HG03457 (cell line): ENCODE data around the gene KRT25.
"Not testable (repeated sequence)": the region's sequence is repeated elsewhere in the genome, so short reads cannot be mapped to it uniquely, and the experiment has no call there.

Experiments used
- ATAC-seq: cut with Tn5 transposase; IDR thresholded peaks from one replicate; pipeline ENCODE4 v1.9.1; 2021; ENCODE audit warnings: moderate number of reproducible peaks; ENCODE audit not compliant: unreplicated experiment

KRT25 gene

DNA sequence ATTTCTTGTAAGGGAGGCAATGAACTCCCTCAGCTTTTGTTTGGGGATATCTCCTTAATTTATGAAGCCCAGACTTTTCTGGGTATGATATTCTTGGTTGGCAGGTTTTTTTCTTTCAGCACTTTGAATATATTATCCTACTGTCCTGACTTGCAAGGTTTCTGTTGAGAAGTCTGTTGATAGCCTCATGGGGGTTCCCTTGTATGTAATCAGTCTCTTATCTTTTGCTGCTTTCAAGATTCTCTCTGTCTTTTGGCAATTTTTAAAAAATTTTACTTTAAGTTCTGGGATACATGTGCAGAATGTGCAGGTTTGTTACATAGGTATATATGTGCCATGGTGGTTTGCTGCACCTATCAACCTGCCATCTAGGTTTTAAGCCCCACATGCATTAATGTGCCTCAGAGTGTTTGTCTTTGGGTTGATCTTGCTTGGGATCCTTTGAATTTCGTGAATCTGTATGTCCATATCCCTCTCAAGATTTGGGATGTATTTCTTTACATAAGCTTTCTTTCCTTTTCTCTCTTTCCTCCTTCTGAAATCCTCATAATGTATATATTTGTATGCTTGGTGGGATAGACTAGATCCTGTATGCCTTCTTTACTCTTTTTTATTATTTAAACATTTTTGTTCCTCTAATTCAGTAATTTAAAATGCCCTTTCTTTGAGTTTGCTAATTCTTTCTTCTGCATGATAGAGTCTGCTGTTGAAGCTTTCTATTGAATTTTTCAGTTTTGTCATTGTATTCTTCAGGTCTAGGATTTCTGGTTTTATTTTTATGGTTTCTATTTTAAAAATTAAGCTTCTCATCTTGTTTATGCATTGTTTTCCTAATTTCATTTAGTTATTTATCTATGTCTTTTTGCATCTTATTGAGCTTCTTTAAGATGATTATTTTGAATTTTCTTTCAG, 5.2 kb upstream of the KRT25 start:
- ATAC-seq: no peak

DNA sequence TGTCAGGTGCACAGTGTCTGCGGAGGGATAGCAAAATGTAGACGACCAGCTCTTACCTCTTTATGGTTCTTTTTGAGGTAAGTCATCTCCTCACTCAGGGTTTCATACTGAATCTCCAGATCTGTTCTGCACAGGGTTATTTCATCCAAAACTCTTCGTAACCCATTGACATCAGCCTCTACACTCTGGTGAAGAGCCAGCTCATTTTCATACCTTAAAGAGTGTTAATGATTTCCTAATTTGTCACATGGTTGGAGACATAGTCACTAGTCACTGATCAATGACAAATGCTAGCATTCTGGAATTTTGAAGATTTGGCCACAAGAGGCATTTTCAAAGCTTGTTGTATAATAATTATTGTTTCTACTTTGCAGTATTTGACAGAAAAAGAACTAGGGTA, 1.3 kb downstream of the KRT25 start:
- ATAC-seq: no peak

DNA sequence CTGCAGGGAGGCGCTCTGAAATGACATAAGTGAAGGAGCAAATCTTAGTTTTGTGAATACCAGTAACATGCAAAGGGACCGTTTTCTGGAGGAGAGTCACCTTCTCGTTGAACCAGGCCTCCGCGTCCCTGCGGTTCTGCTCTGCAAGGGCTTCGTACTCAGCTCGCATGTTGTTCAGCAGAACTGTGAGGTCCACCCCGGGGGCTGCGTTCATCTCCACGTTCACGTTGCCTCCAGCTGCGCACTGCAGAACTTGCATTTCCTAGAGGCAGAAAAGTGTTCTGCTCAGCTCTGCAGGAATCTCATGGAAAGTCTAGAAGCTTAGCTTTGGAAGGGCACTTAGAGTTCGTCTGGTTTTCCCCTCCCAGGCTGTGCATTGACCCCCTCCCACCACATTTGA, 4.1 kb downstream of the KRT25 start:
- ATAC-seq: no peak

GRCh38 chr17:40750391-40750790, 4.7 kb downstream of the KRT25 start:
- ATAC-seq: no peak

DNA sequence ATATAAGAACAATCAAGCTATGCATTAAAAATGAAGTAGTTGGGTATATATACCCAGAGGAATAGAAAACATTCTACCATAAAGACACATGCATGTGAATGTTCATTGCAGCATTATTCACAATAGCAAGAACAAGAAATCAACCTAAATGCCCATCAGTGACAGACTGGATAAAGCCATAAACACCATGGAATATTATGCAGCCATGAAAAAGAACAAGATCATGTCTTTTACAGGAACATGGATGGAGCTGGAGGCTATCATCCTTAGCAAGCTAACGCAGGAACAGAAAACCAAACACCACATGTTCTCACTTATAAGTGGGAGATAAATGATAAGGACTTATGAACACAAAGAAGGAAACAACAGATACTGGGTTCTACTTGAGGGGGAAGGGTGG, 6.5 kb downstream of the KRT25 start:
- ATAC-seq: not testable (repeated sequence)

DNA sequence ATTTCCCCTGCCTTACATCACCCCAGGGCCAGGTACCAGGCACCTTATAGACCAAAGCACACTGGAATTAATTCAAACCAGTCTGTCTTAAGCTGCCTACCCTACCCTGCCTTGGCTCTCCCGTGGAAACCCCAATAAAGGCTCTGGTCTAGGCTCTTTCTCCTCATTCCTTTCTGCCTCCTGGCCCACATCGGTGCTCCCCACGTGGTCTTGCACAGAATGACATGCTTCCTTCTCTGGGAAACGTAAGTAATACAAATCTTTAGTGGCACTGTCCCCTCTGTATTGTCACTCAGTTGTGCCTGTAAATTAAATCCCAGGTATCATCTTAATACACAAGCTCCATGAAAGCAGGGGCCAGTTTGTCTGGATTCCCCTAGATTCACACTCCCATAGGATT, 16.6 kb downstream of the KRT25 start:
- no peak for ATAC-seq

- no peak for ATAC-seq
Observed at GRCh38 chr17:40735016-40735415, 20.1 kb downstream of the KRT25 start.

DNA sequence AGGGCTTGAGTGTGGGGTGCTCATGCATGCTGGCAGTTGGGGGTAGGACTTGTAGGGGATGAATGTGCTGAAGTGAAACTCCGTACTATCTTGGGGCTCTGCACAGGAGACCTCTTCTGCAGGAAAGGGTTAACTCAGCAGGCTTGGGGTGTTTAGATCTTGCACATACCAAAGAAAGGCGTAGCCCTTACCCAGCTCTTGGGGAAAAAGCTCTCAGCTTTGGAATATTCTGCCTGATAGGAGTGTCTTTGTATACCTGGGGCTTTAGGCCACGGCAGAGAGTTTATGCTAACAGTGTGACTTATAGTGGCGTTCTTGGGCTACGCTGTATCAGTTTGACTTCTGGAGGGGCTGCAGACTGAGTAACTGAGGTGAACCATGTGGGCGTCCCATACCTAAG, 21.1 kb downstream of the KRT25 start:
- no peak for ATAC-seq

DNA sequence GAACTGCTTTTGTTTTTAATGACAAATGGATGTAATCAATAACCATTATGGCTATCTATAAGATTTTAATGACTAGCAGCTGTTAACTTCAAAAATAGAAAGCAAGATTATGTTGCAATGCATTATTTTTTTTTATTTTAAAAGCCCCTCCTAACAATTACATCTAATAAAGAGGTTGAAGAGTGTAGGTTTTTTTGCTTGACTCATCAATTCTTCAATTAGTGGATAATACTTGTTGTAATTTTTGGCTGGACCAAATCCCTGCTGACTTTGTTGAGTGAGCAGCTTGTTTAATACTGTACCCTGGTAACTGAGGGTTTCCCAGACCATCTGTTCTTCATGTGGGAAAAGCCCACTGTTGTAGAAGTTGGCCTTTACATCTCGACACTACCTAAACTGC, 24.2 kb downstream of the KRT25 start:
- no peak for ATAC-seq

DNA sequence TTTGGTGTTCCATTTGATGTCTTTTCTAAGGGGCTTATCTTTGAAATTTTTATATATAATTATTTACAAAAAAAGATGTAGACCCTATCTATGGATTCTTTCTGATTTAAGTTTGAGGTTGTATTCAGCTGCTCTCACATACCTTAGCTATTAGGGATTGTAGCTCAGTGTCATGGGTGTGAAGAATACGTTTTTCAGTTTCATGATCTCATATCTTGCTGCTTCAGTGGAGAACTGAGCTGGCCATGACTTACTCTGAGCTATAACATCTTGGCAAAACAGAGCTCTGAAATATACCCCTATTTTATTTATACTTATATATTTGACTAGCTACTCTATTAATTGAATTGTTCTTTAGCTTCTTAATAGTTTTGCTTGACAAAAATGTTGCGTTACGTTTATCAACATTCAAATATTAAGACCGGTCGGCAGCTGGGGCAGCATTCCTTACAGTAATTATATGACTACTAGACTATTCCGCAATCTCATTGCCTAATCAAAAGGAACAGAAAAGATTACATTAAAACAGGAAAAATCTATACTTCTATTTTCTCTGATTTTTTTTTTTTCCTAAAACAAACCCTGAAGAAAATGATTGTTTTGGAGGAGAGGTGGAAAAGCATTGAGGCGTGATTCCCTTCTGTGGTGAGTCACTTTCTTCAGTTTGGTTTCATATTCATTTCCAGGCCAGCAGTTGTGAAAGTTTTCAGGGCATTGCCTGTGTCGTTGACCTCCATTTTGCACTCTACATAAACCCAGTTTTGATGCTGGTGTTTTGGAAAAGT, 27.5 kb downstream of the KRT25 start:
- ATAC-seq: no peak

GRCh38 chr17:40726919-40727318, 28.2 kb downstream of the KRT25 start:
- no peak for ATAC-seq

- ATAC-seq: no peak
Observed at GRCh38 chr17:40724656-40725055, 30.5 kb downstream of the KRT25 start.

GRCh38 chr17:40722241-40722640, 32.9 kb downstream of the KRT25 start:
- ATAC-seq: no peak

GRCh38 chr17:40720899-40721298, 34.2 kb downstream of the KRT25 start:
- no peak for ATAC-seq

DNA sequence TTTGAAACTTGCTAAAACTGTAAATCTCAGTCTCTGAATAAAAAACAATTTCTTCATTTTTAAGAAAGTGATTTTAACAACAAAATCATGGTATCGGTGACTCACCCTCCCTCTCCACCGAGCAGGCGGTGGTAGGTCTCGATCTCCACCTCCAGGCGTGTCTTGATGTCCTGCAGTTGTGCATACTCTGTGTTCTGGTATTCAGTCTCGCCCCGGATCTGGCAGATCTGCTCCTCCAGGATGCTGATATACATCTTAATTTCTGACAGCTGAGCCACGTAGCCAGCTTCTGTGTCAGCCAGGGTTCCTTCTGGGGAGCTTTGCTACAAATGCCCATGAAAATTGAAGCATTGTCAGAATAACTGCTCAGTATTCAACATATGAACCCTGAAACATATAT, 36.2 kb downstream of the KRT25 start:
- no peak for ATAC-seq

- ATAC-seq: no peak
Observed at GRCh38 chr17:40717776-40718175, 37.4 kb downstream of the KRT25 start.

GRCh38 chr17:40714473-40714872, 40.7 kb downstream of the KRT25 start:
- no peak for ATAC-seq

DNA sequence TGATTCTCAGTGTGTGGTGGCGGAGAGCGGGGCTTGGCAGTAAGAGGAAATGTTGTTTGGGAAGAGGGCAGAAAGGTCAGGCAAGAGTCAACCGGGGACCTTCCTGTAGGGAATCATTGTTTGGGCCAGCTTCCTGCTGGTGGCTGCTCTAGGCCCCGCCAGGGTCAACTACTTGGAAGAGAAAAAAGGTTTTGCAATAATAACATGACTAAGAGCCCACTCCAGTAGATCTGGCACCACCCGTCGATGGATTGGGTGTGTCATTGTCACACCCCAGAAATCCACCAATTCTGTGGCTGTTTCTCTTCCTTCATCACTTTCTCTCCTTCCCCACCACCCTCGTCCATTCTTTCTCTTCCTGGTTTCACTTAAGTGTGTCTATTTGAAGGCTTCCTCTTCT, 47.4 kb downstream of the KRT25 start:
- ATAC-seq: no peak

DNA sequence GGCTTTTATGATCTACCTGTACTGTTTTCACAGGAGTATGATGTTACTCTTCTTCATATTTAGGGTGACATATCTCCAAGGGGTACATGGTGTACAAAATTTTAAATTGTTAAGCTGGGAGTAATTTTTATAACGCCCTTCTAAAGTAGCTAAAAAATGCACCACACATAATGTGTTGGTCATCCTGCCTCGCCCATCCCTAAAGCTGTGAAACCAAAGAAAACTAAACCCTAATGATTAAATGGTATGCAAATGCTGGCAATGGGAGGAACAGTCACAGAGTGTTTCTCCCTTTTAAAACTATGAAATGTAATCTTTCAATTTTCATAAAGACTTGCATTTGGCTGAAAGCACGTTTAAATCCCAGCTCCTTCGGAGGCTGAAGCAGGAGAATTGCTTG, 49.5 kb downstream of the KRT25 start:
- no peak for ATAC-seq

- ATAC-seq: no peak
Observed at GRCh38 chr17:40703652-40704051, 51.5 kb downstream of the KRT25 start, which contains the start of gene KRT24. Gene KRT24 (minus strand): TSS chr17:40703752. CDS start chr17:40703693, 59 bp downstream.

DNA sequence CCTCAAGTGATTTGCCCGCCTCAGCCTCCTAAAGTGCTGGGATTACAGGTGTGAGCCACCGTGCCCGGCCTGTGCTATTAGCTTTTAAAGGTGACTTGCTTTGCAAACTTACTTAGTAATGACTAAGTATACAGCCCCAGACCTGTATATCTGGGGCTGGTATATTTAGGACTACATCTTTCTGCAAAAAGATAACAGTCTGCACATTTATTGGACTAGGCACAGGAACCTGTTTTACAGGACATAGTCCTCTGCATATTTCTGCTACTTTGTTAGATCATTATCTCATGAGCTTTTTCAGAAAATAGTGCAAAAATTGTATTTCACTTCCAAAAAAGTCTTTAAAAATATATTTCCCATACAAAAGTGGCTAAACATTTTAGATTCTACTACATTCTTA, 52.9 kb downstream of the KRT25 start:
- ATAC-seq: no peak

DNA sequence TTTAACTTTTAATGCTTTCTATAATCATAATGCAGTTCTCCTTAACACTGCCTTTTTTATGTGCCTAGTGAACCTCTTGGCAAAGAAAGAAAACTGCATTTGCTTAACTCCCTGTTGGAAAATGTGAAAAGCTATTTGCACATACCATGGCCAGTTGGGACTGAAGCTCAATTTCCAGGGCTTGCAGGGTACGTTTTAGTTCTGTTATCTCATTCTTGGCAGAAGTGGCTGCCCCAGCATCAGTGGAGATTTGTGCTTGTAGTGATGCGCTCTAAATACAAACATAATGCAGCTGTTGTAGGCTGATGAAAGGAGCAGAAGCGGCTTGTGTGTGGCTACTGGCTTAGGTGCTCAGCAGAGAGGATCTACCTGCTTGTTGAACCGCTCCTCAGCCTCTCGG, 55.3 kb downstream of the KRT25 start:
- ATAC-seq: no peak
